HG02938 (cell line): Measurements from ENCODE around the gene LINGO3.
"Not testable (repeated sequence)": the region's sequence is repeated elsewhere in the genome, so short reads cannot be mapped to it uniquely, and the experiment has no call there.

Source experiments
- ATAC-seq: cut with Tn5 transposase; IDR thresholded peaks from one replicate; pipeline ENCODE4 v1.9.1; 2021; ENCODE audit warnings: mild to moderate bottlenecking, moderate library complexity; ENCODE audit not compliant: unreplicated experiment

LINGO3 gene

GRCh38 chr19:2282062-2282861, 25.7 kb downstream of the LINGO3 start, which contains the start of gene PEAK3:
Gene PEAK3, minus strand, starts transcription at chr19:2282175. Its CDS starts 1,244 bp downstream, at chr19:2280931.
- ATAC-seq, result no peak

- not testable (repeated sequence) for ATAC-seq
Observed at GRCh38 chr19:2281265-2282061, 26.5 kb downstream of the LINGO3 start.

- no peak for ATAC-seq
Observed at GRCh38 chr19:2280633-2281264, 27.2 kb downstream of the LINGO3 start.

- ATAC-seq, result no peak
Observed at GRCh38 chr19:2278459-2279158, 29.3 kb downstream of the LINGO3 start.

- ATAC-seq, result no peak
Observed at GRCh38 chr19:2277138-2277537, 30.8 kb downstream of the LINGO3 start.

- ATAC-seq, result no peak
Observed at GRCh38 chr19:2276429-2276986, 31.4 kb downstream of the LINGO3 start.

- no peak for ATAC-seq
Observed at GRCh38 chr19:2275588-2276428, 32.1 kb downstream of the LINGO3 start.

- no peak for ATAC-seq
Observed at GRCh38 chr19:2274931-2275535, 32.9 kb downstream of the LINGO3 start.

- ATAC-seq, result no peak
Observed at GRCh38 chr19:2274185-2274711, 33.7 kb downstream of the LINGO3 start.

GRCh38 chr19:2273356-2274184, 34.4 kb downstream of the LINGO3 start:
- ATAC-seq, result no peak

- no peak for ATAC-seq
Observed at GRCh38 chr19:2271234-2272103, 36.5 kb downstream of the LINGO3 start.

- no peak for ATAC-seq
Observed at GRCh38 chr19:2270423-2271233, 37.3 kb downstream of the LINGO3 start.

GRCh38 chr19:2270157-2270422, 37.9 kb downstream of the LINGO3 start:
- no peak for ATAC-seq

GRCh38 chr19:2269244-2270156, 38.5 kb downstream of the LINGO3 start:
- ATAC-seq, result peak; percentile 51

- ATAC-seq, result no peak
Observed at GRCh38 chr19:2268861-2269243, 39.1 kb downstream of the LINGO3 start.

- ATAC-seq, result no peak
Observed at GRCh38 chr19:2268480-2268830, 39.5 kb downstream of the LINGO3 start.
